ENCODE results near the gene TRO.

DNA sequence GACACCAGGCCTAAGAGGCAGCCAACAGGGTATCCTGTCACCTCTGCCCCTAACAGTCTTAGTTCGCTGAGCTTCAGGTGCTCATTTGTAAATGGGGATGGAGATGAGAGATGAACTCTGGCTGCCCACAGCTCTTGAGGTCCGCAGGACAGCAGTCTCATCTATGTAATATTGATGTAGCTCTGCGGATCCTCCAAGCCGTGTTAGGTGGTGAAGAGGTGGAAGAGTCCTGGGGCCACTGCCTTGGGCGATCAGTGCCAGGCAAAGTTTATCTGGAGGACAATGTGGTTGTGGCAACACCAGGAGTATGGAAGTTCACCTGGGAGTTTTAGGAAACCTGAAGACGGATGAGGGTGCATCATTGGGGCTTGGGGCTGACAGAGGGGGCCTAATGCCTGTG lies 13.4 kb downstream of the TRO start:
- no peak for TF ChIP-seq POLR2AphosphoS5 (IDR thresholded peaks at IDR 0.05; ENCODE audit: low read depth, low read length)
- TF ChIP-seq POLR2A (IDR thresholded peaks at IDR 0.05; ENCODE audit: low read depth, low read length): no peak

Measured in GM12892 (cell line).